ENCODE results near the gene CITED4.

Gene CITED4

DNA sequence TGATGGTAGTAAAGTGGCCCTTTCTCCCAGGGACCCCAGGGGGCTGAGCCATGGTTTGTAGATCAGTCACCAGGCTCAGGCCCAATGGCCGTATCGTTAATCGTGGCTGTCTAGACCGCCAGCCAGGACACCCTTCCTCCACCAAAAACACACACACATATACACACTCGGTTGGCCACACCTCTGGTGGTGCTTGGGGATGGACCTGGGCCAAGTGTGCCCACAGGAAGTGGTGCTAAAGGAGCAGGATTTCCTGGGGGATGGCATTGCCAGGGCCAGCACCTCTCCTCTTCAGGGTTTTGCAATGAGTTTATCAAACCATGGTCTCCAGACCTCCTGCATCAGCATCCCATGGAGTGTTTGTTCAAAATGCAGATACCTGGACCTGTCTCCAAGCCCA, 36.2 kb downstream of the CITED4 start:
- Histone ChIP-seq H3K4me3 (ENCODE audit: low read depth in 1 of 2, low read length in 2 of 2) (no peak overlapping the region), H3K27me3 (ENCODE audit: control insufficient read depth in 1 of 2, insufficient read depth in 2 of 2, low read length in 2 of 2) (no peaks in the 10 kb centered on the region), H3K4me1 (ENCODE audit: insufficient read depth, low read length) (peaks cover 21% of the 10 kb centered on the region), H3K27ac (ENCODE audit: low read depth, low read length) (no peak overlapping the region), H3K9ac (ENCODE audit: low read length) (no peak overlapping the region), H3K36me3 (ENCODE audit: insufficient read depth, low read length) (peaks cover 4% of the 10 kb centered on the region), H3K9me3 (ENCODE audit: low read length) (no peaks in the 10 kb centered on the region)

DNA sequence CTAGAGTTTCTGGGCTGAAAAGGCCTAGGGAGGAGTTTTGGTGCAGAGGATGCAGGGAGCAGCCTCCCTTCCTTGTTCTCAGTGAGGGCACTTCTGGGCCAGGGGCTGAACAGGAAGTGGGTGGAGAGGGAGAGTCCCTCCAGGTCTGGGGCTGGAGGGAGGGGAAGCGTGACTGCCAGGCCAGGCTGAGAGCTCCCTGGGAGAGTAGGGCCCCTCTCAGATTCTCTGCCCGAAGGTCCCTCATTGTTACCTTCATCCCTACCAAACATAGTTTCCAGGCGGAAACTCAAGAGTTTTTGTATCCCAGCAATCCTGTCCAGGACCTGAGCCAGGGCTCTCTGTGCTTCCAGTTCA, 36.8 kb downstream of the CITED4 start:
- Histone ChIP-seq H3K27ac (ENCODE audit: low read depth, low read length) (peak overlapping the region; percentile 8), H3K9ac (ENCODE audit: low read length) (no peak overlapping the region), H3K9me3 (ENCODE audit: low read length) (no peaks in the 10 kb centered on the region)

DNA sequence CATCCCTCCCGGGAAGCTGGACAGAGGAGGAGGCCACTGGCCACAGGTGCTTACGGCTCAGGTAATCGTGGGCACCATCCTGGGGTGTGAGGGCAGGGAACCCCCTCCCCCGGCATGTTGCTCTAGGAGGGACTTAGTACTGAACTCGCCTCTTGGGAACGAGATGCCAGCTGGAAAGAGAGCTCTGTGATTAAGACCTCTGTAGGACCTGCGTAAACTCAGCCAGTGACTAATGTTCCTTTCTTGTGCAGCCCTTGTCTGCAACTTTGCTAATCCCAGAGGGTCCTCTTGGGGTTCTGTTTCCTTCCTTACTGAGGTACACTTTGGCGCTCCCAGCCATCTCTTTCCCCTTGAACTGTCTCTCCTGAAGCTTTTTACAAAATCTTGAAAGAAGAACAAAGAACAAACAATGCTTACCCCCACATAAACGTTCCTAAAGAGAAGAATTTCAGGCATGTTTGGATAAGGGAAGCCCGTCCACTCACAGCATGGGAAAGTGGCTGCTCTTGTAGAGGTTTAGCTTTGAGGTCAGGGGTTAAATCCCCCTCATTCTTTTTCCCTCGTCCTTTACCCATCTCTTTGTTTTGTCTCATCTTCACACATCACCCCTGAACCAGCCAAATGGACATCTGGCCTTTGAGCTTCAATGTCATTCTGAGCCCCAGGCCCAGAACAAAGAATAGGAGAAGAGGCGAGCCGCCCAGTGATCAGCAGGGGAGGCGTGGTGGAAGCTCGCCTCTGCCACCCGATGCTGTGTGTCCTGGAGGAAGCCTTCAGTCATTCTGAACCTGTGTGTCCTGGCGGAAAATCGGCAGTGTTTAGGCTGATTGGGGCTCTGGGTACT, 37.4 kb downstream of the CITED4 start:
- no peaks in the 10 kb centered on the region for H3K27me3 ChIP-seq (ENCODE audit: control insufficient read depth in 1 of 2, insufficient read depth in 2 of 2, low read length in 2 of 2)
- peaks cover 12% of the 10 kb centered on the region for H3K36me3 ChIP-seq (ENCODE audit: insufficient read depth, low read length)
- peaks cover 24% of the 10 kb centered on the region for H3K4me1 ChIP-seq (ENCODE audit: insufficient read depth, low read length)
- H3K9me3 ChIP-seq (ENCODE audit: low read length), result no peaks in the 10 kb centered on the region
- no peak overlapping the region for H3K4me3 ChIP-seq (ENCODE audit: low read depth in 1 of 2, low read length in 2 of 2)
- no peak overlapping the region for H3K9ac ChIP-seq (ENCODE audit: low read length)
- peak overlapping the region; percentile 52 for H3K27ac ChIP-seq (ENCODE audit: low read depth, low read length)

More for the DNA sequence above, 36.8 kb downstream of the CITED4 start:
- Histone ChIP-seq H3K27me3 (ENCODE audit: control insufficient read depth in 1 of 2, insufficient read depth in 2 of 2, low read length in 2 of 2) (no peaks in the 10 kb centered on the region), H3K4me1 (ENCODE audit: insufficient read depth, low read length) (peaks cover 24% of the 10 kb centered on the region), H3K36me3 (ENCODE audit: insufficient read depth, low read length) (peaks cover 6% of the 10 kb centered on the region), H3K4me3 (ENCODE audit: low read depth in 1 of 2, low read length in 2 of 2) (no peak overlapping the region)

DNA sequence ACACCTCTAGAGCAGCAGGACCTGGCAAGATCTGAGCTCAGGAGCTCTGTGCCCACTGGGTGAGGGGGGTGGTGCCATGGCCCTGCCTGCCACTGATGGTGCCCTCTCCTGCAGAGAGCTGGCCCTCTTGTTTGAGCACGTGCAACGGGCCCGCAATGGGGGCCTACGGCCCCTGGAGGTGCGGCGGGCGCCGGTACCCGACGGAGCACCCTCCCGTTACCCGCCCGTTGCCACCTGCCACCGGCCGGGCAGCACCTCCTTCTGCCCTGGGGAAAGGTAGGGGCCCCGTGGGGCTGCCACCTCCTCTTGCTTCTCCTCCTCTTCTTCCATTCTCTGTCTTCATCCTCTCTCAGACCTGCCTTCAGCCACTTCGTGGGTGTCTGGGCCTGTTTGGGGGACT, 38.2 kb downstream of the CITED4 start:
- Histone ChIP-seq H3K4me1 (ENCODE audit: insufficient read depth, low read length) (peaks cover 24% of the 10 kb centered on the region), H3K4me3 (ENCODE audit: low read depth in 1 of 2, low read length in 2 of 2) (no peak overlapping the region), H3K9ac (ENCODE audit: low read length) (no peak overlapping the region), H3K9me3 (ENCODE audit: low read length) (no peaks in the 10 kb centered on the region), H3K27me3 (ENCODE audit: control insufficient read depth in 1 of 2, insufficient read depth in 2 of 2, low read length in 2 of 2) (no peaks in the 10 kb centered on the region), H3K27ac (ENCODE audit: low read depth, low read length) (peak overlapping the region; percentile 52), H3K36me3 (ENCODE audit: insufficient read depth, low read length) (peaks cover 18% of the 10 kb centered on the region)

DNA sequence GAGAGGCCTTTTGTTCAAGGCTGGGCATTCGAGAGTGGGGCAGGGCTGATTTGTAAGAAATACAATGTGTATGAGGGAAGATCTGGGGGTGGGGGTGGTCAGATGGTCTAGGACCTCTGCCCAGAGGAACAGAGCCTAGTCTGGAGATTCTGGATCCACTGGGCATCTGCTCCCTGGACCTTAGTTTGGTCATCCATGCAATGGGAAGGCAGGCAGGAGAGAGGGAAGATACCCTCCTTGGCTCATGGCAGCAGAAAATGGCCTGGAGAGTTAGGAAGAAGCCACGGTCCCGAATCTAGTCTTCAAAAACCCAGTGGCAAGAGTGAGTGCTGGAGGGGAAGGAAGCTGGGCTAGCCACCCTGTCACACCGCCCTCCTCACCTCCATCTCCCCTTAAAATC, 38.8 kb downstream of the CITED4 start:
- Histone ChIP-seq H3K9me3 (ENCODE audit: low read length) (no peaks in the 10 kb centered on the region), H3K27me3 (ENCODE audit: control insufficient read depth in 1 of 2, insufficient read depth in 2 of 2, low read length in 2 of 2) (no peaks in the 10 kb centered on the region), H3K27ac (ENCODE audit: low read depth, low read length) (no peak overlapping the region), H3K9ac (ENCODE audit: low read length) (no peak overlapping the region), H3K36me3 (ENCODE audit: insufficient read depth, low read length) (peaks cover 18% of the 10 kb centered on the region), H3K4me1 (ENCODE audit: insufficient read depth, low read length) (peaks cover 24% of the 10 kb centered on the region), H3K4me3 (ENCODE audit: low read depth in 1 of 2, low read length in 2 of 2) (no peak overlapping the region)

DNA sequence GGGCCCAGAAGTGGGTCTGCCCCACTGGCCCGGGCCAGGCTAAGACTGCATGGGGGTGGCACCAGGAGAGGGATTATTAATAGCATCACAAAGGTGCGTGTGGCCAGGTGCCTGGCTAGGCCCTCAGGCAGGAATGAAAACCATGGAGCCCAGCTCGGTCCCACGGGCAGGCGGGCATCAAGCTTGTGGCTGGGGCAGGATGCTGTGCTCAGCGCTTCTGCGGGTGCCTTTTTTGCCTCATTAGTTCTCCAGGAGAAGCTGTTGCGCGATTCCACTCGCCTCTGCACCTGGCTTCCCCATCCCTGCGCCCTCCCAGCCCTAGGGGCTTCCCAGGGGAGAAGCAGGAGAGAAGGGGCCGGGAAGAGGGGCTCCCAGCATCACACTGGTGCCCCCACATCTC, 39.3 kb downstream of the CITED4 start:
- H3K4me3 ChIP-seq (ENCODE audit: low read depth in 1 of 2, low read length in 2 of 2), result no peak overlapping the region
- no peaks in the 10 kb centered on the region for H3K27me3 ChIP-seq (ENCODE audit: control insufficient read depth in 1 of 2, insufficient read depth in 2 of 2, low read length in 2 of 2)
- H3K9me3 ChIP-seq (ENCODE audit: low read length), result no peaks in the 10 kb centered on the region

DNA sequence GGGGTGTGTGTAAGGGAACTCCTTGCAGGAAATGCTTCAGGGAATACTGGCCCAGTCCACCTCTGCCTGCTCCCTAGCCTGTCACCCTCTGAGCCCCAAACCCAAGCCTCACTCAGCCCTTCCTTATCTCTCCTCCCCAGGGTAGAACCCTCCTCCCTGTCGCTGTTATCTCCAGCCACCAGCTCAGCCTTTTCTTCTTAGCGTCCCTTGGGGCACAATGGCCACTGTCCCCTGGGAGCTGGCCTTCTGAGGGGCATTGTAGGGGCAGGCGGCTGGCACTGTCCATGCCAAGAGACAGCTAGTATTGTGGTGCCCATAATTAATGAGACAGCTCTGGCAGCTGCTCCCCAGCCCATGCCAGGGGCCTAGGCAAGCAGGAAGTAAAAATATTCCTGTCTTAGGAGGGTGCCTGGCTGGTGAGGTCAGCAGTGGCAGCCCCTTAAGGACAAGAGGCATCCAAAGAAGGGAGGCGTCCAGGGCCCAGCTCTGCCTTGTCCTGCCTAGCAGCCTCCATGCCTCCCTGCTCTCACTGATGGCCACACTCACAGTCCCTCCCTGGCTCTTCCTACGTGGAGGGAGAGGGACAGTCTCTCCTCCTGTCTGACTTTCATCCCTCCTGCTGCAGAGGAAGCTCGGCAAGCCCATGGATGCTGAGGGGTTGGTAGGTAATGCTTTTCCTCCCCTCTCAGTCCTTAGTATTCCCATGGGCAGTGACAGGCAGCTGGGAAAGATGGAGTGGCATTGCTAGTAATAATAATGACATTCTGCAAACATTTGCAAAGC, 41.1 kb downstream of the CITED4 start:
- Histone ChIP-seq H3K4me3 (ENCODE audit: low read depth in 1 of 2, low read length in 2 of 2) (no peak overlapping the region), H3K9me3 (ENCODE audit: low read length) (no peaks in the 10 kb centered on the region), H3K27ac (ENCODE audit: low read depth, low read length) (no peak overlapping the region), H3K4me1 (ENCODE audit: insufficient read depth, low read length) (peaks cover 24% of the 10 kb centered on the region), H3K27me3 (ENCODE audit: control insufficient read depth in 1 of 2, insufficient read depth in 2 of 2, low read length in 2 of 2) (no peaks in the 10 kb centered on the region), H3K36me3 (ENCODE audit: insufficient read depth, low read length) (peaks cover 14% of the 10 kb centered on the region), H3K9ac (ENCODE audit: low read length) (no peak overlapping the region)

More for the DNA sequence above, 39.3 kb downstream of the CITED4 start:
- peaks cover 24% of the 10 kb centered on the region for H3K4me1 ChIP-seq (ENCODE audit: insufficient read depth, low read length)
- H3K27ac ChIP-seq (ENCODE audit: low read depth, low read length), result no peak overlapping the region
- H3K36me3 ChIP-seq (ENCODE audit: insufficient read depth, low read length), result peaks cover 18% of the 10 kb centered on the region
- H3K9ac ChIP-seq (ENCODE audit: low read length), result no peak overlapping the region

DNA sequence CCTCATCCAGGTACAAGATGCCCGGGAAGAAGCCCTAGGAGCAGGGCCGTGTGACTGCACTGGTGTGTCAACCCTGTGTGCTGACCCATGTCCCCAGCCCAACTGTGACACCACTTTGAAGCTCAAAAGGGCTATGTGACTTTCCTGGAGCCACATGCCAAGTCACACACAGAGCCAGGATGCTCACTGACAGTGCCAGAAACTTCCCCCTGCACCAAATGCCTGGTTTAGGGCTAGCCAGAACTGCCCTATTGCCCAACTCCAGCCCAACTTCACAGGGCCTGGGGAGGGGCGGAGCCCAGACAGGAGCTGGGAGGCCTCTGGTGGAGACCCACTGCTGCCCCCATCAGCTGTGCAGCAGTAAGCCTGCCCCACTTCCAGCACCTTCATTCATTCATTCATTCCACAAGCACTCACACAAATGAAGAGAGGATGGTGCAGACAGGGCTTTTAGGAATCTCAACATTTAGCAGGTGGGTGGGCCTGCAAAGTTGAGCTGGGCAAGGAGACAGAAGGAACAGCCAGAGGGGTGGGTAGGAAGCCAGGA, 41.8 kb downstream of the CITED4 start:
- Histone ChIP-seq H3K27ac (ENCODE audit: low read depth, low read length) (no peak overlapping the region), H3K4me1 (ENCODE audit: insufficient read depth, low read length) (peaks cover 20% of the 10 kb centered on the region), H3K4me3 (ENCODE audit: low read depth in 1 of 2, low read length in 2 of 2) (no peak overlapping the region), H3K9ac (ENCODE audit: low read length) (no peak overlapping the region), H3K36me3 (ENCODE audit: insufficient read depth, low read length) (peaks cover 14% of the 10 kb centered on the region), H3K9me3 (ENCODE audit: low read length) (no peaks in the 10 kb centered on the region), H3K27me3 (ENCODE audit: control insufficient read depth in 1 of 2, insufficient read depth in 2 of 2, low read length in 2 of 2) (no peaks in the 10 kb centered on the region)

DNA sequence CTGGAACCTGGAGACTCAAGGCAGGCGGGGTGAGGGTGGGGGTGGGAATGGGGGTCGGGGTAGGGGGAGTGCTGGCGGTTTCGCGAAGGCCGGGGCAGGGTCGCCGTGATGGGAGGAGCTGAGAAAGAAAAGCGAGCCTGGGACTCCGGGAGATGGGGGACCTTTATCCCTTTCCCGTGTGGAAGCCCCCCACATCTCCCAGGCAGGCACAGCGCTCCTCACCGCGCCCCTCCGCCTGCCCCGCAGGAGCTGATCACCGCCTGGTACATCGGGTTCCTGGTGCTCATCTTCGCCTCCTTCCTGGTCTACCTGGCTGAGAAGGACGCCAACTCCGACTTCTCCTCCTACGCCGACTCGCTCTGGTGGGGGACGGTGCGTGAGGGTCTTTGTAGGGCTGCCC, 43.1 kb downstream of the CITED4 start:
- no peaks in the 10 kb centered on the region for H3K27me3 ChIP-seq (ENCODE audit: control insufficient read depth in 1 of 2, insufficient read depth in 2 of 2, low read length in 2 of 2)
- no peak overlapping the region for H3K27ac ChIP-seq (ENCODE audit: low read depth, low read length)
- H3K9me3 ChIP-seq (ENCODE audit: low read length), result no peaks in the 10 kb centered on the region
- H3K4me3 ChIP-seq (ENCODE audit: low read depth in 1 of 2, low read length in 2 of 2), result no peak overlapping the region
- peaks cover 14% of the 10 kb centered on the region for H3K36me3 ChIP-seq (ENCODE audit: insufficient read depth, low read length)
- peaks cover 8% of the 10 kb centered on the region for H3K4me1 ChIP-seq (ENCODE audit: insufficient read depth, low read length)
- no peak overlapping the region for H3K9ac ChIP-seq (ENCODE audit: low read length)

DNA sequence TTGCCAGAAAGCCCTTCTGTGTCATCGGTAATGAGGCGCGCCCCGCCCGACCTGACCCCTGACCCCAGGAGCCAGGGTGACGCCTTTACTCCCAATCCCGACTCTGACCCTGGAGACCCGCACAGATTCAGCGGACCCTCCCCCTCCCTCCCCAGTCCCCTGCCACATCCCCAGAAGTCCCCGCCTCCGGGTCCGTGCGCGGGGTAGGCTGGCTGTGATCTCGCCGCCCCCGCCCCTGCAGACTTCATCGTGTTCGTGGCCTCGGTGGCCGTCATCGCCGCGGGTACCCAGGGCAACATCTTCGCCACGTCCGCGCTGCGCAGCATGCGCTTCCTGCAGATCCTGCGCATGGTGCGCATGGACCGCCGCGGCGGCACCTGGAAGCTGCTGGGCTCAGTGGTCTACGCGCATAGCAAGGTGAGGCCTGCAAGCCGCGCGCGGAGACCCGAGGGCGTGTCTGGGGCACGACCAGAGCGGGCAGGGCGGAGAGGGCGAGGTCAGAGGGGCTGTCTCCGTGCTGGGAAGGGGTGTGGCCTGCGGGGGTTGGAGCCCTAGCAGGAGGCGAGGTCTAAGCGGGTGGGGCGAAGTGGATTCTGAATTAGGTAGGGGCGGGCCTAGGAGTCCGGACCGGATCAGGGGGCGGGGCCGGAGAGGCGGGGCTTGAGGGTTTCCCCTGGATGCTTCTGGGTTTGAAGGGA, 43.8 kb downstream of the CITED4 start:
- Histone ChIP-seq H3K36me3 (ENCODE audit: insufficient read depth, low read length) (peaks cover 14% of the 10 kb centered on the region), H3K9me3 (ENCODE audit: low read length) (no peaks in the 10 kb centered on the region), H3K27ac (ENCODE audit: low read depth, low read length) (no peak overlapping the region), H3K4me1 (ENCODE audit: insufficient read depth, low read length) (peaks cover 8% of the 10 kb centered on the region), H3K4me3 (ENCODE audit: low read depth in 1 of 2, low read length in 2 of 2) (peak overlapping the region in 1 of 2 donors; percentile 7), H3K27me3 (ENCODE audit: control insufficient read depth in 1 of 2, insufficient read depth in 2 of 2, low read length in 2 of 2) (no peaks in the 10 kb centered on the region), H3K9ac (ENCODE audit: low read length) (no peak overlapping the region)

DNA sequence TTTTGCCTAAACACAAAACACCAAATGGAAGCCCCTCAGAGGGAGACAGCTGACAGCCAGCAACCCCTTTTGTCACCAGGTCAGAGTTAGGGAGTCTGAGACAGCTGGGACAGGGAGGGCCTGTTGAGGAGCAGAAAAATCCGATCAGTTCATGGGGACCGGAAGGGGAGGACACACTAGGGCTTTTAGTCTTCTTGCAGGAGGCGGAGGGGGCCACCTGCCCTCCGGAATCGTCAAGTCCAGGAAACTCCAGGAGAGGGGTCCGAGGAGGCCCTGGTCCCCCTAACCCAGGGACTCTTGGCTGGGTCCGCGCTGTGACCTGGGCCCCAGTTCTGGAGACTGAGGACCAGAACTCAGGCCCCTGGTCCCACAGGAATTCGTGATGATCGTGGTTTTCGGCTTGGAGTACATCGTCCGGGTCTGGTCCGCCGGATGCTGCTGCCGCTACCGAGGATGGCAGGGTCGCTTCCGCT, 44.3 kb downstream of the CITED4 start:
- Histone ChIP-seq H3K27ac (ENCODE audit: low read depth, low read length) (no peak overlapping the region), H3K4me1 (ENCODE audit: insufficient read depth, low read length) (peaks cover 8% of the 10 kb centered on the region), H3K9ac (ENCODE audit: low read length) (no peak overlapping the region), H3K27me3 (ENCODE audit: control insufficient read depth in 1 of 2, insufficient read depth in 2 of 2, low read length in 2 of 2) (no peaks in the 10 kb centered on the region), H3K4me3 (ENCODE audit: low read depth in 1 of 2, low read length in 2 of 2) (no peak overlapping the region), H3K36me3 (ENCODE audit: insufficient read depth, low read length) (peaks cover 14% of the 10 kb centered on the region), H3K9me3 (ENCODE audit: low read length) (no peaks in the 10 kb centered on the region)

All from muscle layer of colon (tissue), 2 donors.